Right lobe of liver (tissue), 6 donors: Measurements from ENCODE around the gene TNFRSF8. TPM values are rescaled to one million over a fixed set of nuclear protein-coding genes. Genes with fewer than 3 reads are reported as not detected.

Experiments used
- ATAC-seq, 4 donors: fragments of 200-7000 bp; cut with Tn5 transposase; one replicate each; pipeline ENCODE4 v1.9.1; 2020; ENCODE audit warnings: mild to moderate bottlenecking in 4 of 4, moderate library complexity in 4 of 4
- DNase-seq, 3 donors: peaks; one replicate each; pipeline ENCODE4 v3.0.0-alpha.2; 2020
- H3K27ac ChIP-seq, 3 donors: fragments of 200-600 bp; one replicate each; pipeline ENCODE4 v1.8.0; 2022
- H3K27me3 ChIP-seq, 2 donors: fragments of 200-600 bp; one replicate each; pipeline ENCODE4 v1.8.0; 2022
- H3K36me3 ChIP-seq, 4 donors: fragments of 200-600 bp; sonication (generic) in 1 of 4; one replicate each; pipeline versions ENCODE4 v1.5.1 to v1.8.0; 2017 to 2022; ENCODE audit warnings: control low read depth in 1 of 4
- H3K4me1 ChIP-seq, 4 donors: fragments of 200-600 bp; sonication (generic) in 1 of 4; one replicate each; pipeline versions ENCODE4 v1.5.1 to v1.8.0; 2017 to 2022; ENCODE audit warnings: control low read depth in 1 of 4
- H3K4me3 ChIP-seq, 3 donors: fragments of 200-600 bp; one replicate each; pipeline ENCODE4 v1.8.0; 2022
- H3K9me3 ChIP-seq, 4 donors: fragments of 200-600 bp; sonication (generic) in 1 of 4; one replicate each; pipeline versions ENCODE4 v1.5.1 to v1.8.0; 2017 to 2022; ENCODE audit warnings: control low read depth in 1 of 4
- POLR2A ChIP-seq: fragments of 450-650 bp; IDR thresholded peaks from one replicate; pipeline ENCODE4 v1.6.1; 2017; ENCODE audit warnings: antibody characterized with exemption, mild to moderate bottlenecking
- WGBS: methylation state at CpG from one replicate; pipeline ENCODE4 v1.1.6; 2018; ENCODE audit warnings: low coverage, low lambda C conversion rate; ENCODE audit not compliant: insufficient coverage; ENCODE audit errors: missing lambda C conversion rate; 5-methylcytosine and 5-hydroxymethylcytosine counted together
- intact Hi-C, 2 donors: fragments of 100-400 bp; cut with DNase I; formaldehyde crosslinking; loops; one replicate each; pipeline versions ENCODE4 v1.11.2 to v1.14.1; 2022
- total RNA-seq, 6 experiments: library from RNA; depleted of rRNA in 2 of 6; stranded (reverse); fragments of >200 nt in 2 of 6; fragmentation: NEBNext Ultra II Directional in 3 of 6; extraction: Animal tissue kit (Norgen Biotek cat#: 25700) in 3 of 6; gene quantifications; one replicate each; pipeline versions ENCODE4 v1.1.0 to v1.2.4, GENCODE V29; 2016 to 2023
- TF ChIP-seq, protein P1 (sequence below), 4 donors: fragments of 200-600 bp in 3 of 4; fragments of 450-650 bp in 1 of 4; IDR thresholded peaks; one replicate each; pipeline versions ENCODE4 v1.5.1 to v1.8.0; 2016 to 2022; ENCODE audit warnings: antibody characterized with exemption in 4 of 4, mild to moderate bottlenecking in 2 of 4
- donor health status: DM: no; HTN: yes; CAD: no.
- donor health status: DM: no; HTN: no; CAD: no.
- donor health status: DM: no; HTN: no; CAD: no.
- donor health status: DM: no; HTN: yes; CAD: no.
- donor health status: DM: no; HTN: yes; CAD: no.

TNFRSF8 gene
- total RNA-seq, 6 experiments from 2014 or later: 0.12 to 0.29 (median 0.19) TPM; not detected in 1

DNA sequence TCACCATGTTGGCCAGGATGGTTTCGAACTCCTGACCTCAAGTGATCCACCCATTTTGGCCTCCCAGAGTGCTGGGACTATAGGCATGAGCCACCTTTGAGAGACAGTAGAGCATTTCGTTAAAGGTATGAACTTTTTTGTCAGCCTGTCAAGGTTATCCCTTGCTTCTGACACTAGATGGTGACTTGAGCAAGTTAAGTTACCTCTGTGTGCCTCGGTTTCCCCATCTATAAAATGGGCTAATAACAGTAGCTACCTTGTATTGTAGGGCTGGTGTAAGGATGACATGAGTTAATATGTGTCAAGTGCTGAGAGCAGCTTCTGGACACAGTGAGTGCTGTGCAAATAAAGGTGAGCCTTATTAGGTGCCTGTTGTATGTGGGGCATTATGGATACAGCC is 8.8 kb downstream of the TNFRSF8 start:
- Histone ChIP-seq H3K4me1 (no peaks in the 10 kb centered on the region), H3K27ac (no peak overlapping the region), H3K4me3 (no peak overlapping the region), H3K36me3 (no peaks in the 10 kb centered on the region), H3K9me3 (no peaks in the 10 kb centered on the region), H3K27me3 (no peaks in the 10 kb centered on the region)
- DNase-seq: no peak
- intact Hi-C loops: no loop called here
- ATAC-seq: no peak
- WGBS: 56% methylated on average over 3 of the region's 3 CpGs
- no peak for TF ChIP-seq POLR2A
- TF ChIP-seq, protein P1, sequence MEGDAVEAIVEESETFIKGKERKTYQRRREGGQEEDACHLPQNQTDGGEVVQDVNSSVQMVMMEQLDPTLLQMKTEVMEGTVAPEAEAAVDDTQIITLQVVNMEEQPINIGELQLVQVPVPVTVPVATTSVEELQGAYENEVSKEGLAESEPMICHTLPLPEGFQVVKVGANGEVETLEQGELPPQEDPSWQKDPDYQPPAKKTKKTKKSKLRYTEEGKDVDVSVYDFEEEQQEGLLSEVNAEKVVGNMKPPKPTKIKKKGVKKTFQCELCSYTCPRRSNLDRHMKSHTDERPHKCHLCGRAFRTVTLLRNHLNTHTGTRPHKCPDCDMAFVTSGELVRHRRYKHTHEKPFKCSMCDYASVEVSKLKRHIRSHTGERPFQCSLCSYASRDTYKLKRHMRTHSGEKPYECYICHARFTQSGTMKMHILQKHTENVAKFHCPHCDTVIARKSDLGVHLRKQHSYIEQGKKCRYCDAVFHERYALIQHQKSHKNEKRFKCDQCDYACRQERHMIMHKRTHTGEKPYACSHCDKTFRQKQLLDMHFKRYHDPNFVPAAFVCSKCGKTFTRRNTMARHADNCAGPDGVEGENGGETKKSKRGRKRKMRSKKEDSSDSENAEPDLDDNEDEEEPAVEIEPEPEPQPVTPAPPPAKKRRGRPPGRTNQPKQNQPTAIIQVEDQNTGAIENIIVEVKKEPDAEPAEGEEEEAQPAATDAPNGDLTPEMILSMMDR (IDR thresholded peaks at IDR 0.05): no peak

- no peaks in the 10 kb centered on the region for H3K4me1 ChIP-seq
- intact Hi-C loops: no loop called here
- no peak for TF ChIP-seq POLR2A
- TF ChIP-seq, protein P1 (IDR thresholded peaks at IDR 0.05): no peak
- H3K27me3 ChIP-seq: no peaks in the 10 kb centered on the region
- H3K9me3 ChIP-seq: no peaks in the 10 kb centered on the region
- WGBS: 78% methylated on average over 3 of the region's 8 CpGs
- no peaks in the 10 kb centered on the region for H3K36me3 ChIP-seq
- H3K4me3 ChIP-seq: no peak overlapping the region
- DNase-seq (no peak), ATAC-seq (no peak)
- no peak overlapping the region for H3K27ac ChIP-seq
Measured at GRCh38 chr1:12072741-12073140, 9.6 kb downstream of the TNFRSF8 start.

GRCh38 chr1:12073796-12074195 is 10.7 kb downstream of the TNFRSF8 start:
- peak in 1 of 3 donors; percentile 17 for DNase-seq
- H3K36me3 ChIP-seq: no peaks in the 10 kb centered on the region
- H3K4me1 ChIP-seq: no peaks in the 10 kb centered on the region
- TF ChIP-seq POLR2A: no peak
- TF ChIP-seq, protein P1 (IDR thresholded peaks at IDR 0.05): no peak
- no peaks in the 10 kb centered on the region for H3K9me3 ChIP-seq
- no peaks in the 10 kb centered on the region for H3K27me3 ChIP-seq
- intact Hi-C loops: no loop called here
- 90% methylated on average over 10 of the region's 15 CpGs for WGBS
- no peak overlapping the region for H3K27ac ChIP-seq
- H3K4me3 ChIP-seq: no peak overlapping the region
- no peak for ATAC-seq

- Histone ChIP-seq H3K9me3 (no peaks in the 10 kb centered on the region), H3K4me1 (no peaks in the 10 kb centered on the region), H3K4me3 (no peak overlapping the region), H3K27me3 (no peaks in the 10 kb centered on the region), H3K36me3 (no peaks in the 10 kb centered on the region), H3K27ac (no peak overlapping the region)
- peak in 1 of 3 donors; percentile 5 for DNase-seq
- TF ChIP-seq POLR2A: no peak
- TF ChIP-seq, protein P1 (IDR thresholded peaks at IDR 0.05): no peak
- WGBS: 67% methylated on average over 18 of the region's 19 CpGs
- ATAC-seq: peak in 2 of 4 donors; percentile 14 to 23
- intact Hi-C loops: no loop called here
Measured at GRCh38 chr1:12075195-12076114, 12.4 kb downstream of the TNFRSF8 start.
